Brain microvascular endothelial cell (primary cell): ENCODE results near the gene EIF4ENIF1.
"Not testable (repeated sequence)": the region's sequence is repeated elsewhere in the genome, so short reads cannot be mapped to it uniquely, and the experiment has no call there.

ENCODE experiments used
- DNase-seq: peaks from one replicate; pipeline ENCODE4 v3.0.0-alpha.2; 2020
- H3K27ac ChIP-seq: fragments of 250-450 bp; sonication (Bioruptor Pico); 2 replicates; pipeline ENCODE4 v1.5.1; 2020; ENCODE audit warnings: mild to moderate bottlenecking, moderate library complexity
- H3K27me3 ChIP-seq: fragments of 250-450 bp; sonication (Bioruptor Pico); replicated peaks from 2 replicates; pipeline ENCODE4 v1.5.1; 2020; ENCODE audit warnings: mild to moderate bottlenecking
- H3K36me3 ChIP-seq: fragments of 250-450 bp; sonication (Bioruptor Pico); replicated peaks from 2 replicates; pipeline ENCODE4 v1.5.1; 2020; ENCODE audit warnings: mild to moderate bottlenecking
- H3K4me3 ChIP-seq: 2 replicates; pipeline ENCODE4 v1.5.1; 2011; ENCODE audit warnings: low read depth, mild to moderate bottlenecking, control low read depth, low read length, moderate library complexity
- CTCF ChIP-seq: IDR thresholded peaks from 2 replicates; pipeline ENCODE4 v1.5.1; 2011; ENCODE audit warnings: low read depth, mild to moderate bottlenecking, moderate library complexity, low read length, control low read depth, inconsistent platforms; ENCODE audit errors: missing control alignments
- in situ Hi-C: cut with HindIII; loops from 2 replicates; pipeline ENCODE4 v1.10.0; 2017; ENCODE audit warnings: low sequenced_read_pairs, low pct_ligation_motif_present

EIF4ENIF1 gene

GRCh38 chr22:31496007-31496734, 6.5 kb upstream of the EIF4ENIF1 start, which contains the start of gene SFI1:
SFI1 (plus strand) TSS chr22:31496536; CDS start chr22:31508285, 11,749 bp downstream.
- H3K4me3 ChIP-seq, result peak within 1 kb of the TSS; percentile 85
- peak; percentile 86 for DNase-seq
- H3K36me3 ChIP-seq, result no peaks in the 10 kb centered on the region
- peak; percentile 44 for TF ChIP-seq CTCF
- H3K27ac ChIP-seq, result peak within 1 kb of the TSS; percentile 40
- in situ Hi-C loops, result no loop called here
- no peaks in the 10 kb centered on the region for H3K27me3 ChIP-seq

GRCh38 chr22:31495343-31495742, 5.7 kb upstream of the EIF4ENIF1 start:
- H3K27ac ChIP-seq, result no peak overlapping the region
- no peak overlapping the region for H3K4me3 ChIP-seq
- no peak for TF ChIP-seq CTCF
- in situ Hi-C loops, result no loop called here
- no peaks in the 10 kb centered on the region for H3K27me3 ChIP-seq
- DNase-seq, result no peak
- H3K36me3 ChIP-seq, result no peaks in the 10 kb centered on the region

- H3K4me3 ChIP-seq, H3K27me3 ChIP-seq, in situ Hi-C loops, H3K36me3 ChIP-seq, H3K27ac ChIP-seq, DNase-seq: not testable (repeated sequence)
These were observed 3.7 kb upstream of the EIF4ENIF1 start for GRCh38 chr22:31493355-31493754.

- no peaks in the 10 kb centered on the region for H3K27me3 ChIP-seq
These were observed 2.5 kb upstream of the EIF4ENIF1 start for GRCh38 chr22:31492151-31492550.

GRCh38 chr22:31491218-31491962, 1.7 kb upstream of the EIF4ENIF1 start:
- no peak overlapping the region for H3K27ac ChIP-seq
- no peak for TF ChIP-seq CTCF
- in situ Hi-C loops, result no loop called here
- H3K36me3 ChIP-seq, result peaks cover 12% of the 10 kb centered on the region
- no peak overlapping the region for H3K4me3 ChIP-seq
- no peak for DNase-seq
- H3K27me3 ChIP-seq, result no peaks in the 10 kb centered on the region

More at GRCh38 chr22:31492151-31492550, 2.5 kb upstream of the EIF4ENIF1 start:
- no peak overlapping the region for H3K4me3 ChIP-seq
- TF ChIP-seq CTCF, result no peak
- no peak overlapping the region for H3K27ac ChIP-seq
- peaks cover 8% of the 10 kb centered on the region for H3K36me3 ChIP-seq
- in situ Hi-C loops, result no loop called here
- DNase-seq, result no peak

- in situ Hi-C loops, result no loop called here
These were observed 869 bp upstream of the EIF4ENIF1 start for GRCh38 chr22:31490496-31490925.

More at GRCh38 chr22:31490496-31490925, 869 bp upstream of the EIF4ENIF1 start:
- DNase-seq, result peak; percentile 61
- H3K27ac ChIP-seq, result peak overlapping the region; percentile 100
- TF ChIP-seq CTCF, result peak; percentile 47
- peaks cover 16% of the 10 kb centered on the region for H3K36me3 ChIP-seq
- peak overlapping the region; percentile 85 for H3K4me3 ChIP-seq
- H3K27me3 ChIP-seq, result no peaks in the 10 kb centered on the region
